ENCODE results near the gene ARHGEF33.

The ARHGEF33 gene

GRCh38 chr2:39020383-39020782, 130.7 kb downstream of the ARHGEF33 start:
- DNase-seq = no peak

GRCh38 chr2:39022642-39023235, 133.1 kb downstream of the ARHGEF33 start:
- DNase-seq = no peak

- DNase-seq = no peak
These were observed 134.0 kb downstream of the ARHGEF33 start for GRCh38 chr2:39023649-39024048.

- no peak for DNase-seq
These were observed 135.2 kb downstream of the ARHGEF33 start for GRCh38 chr2:39024833-39025232.
